SU-DHL-6 (cell line): ENCODE results near the gene TEC.

Source experiments
- H2AFZ ChIP-seq: fragments of 200-600 bp; sonication (generic); 2 replicates; pipeline ENCODE4 v1.6.1; 2014; ENCODE audit warnings: low read depth, mild to moderate bottlenecking, moderate library complexity, mixed read lengths, antibody characterized with exemption, low read length; ENCODE audit not compliant: severe bottlenecking
- H3F3A ChIP-seq: fragments of 200-600 bp; shearing (Covaris generic); 2 replicates; pipeline ENCODE4 v1.6.0; 2016; ENCODE audit warnings: antibody characterized with exemption, mild to moderate bottlenecking; ENCODE audit not compliant: insufficient read depth
- H3K27ac ChIP-seq: fragments of 200-600 bp; sonication (generic); 2 replicates; pipeline ENCODE4 v1.5.1; 2016; ENCODE audit warnings: low read depth, mild to moderate bottlenecking, low read length, moderate library complexity, mixed read lengths
- H3K27me3 ChIP-seq: fragments of 200-600 bp; sonication (generic), shearing (Covaris generic); 2 replicates; pipeline ENCODE4 v1.6.0; 2014; ENCODE audit warnings: mild to moderate bottlenecking, low read length
- H3K36me3 ChIP-seq: fragments of 200-600 bp; sonication (generic); 2 replicates; pipeline ENCODE4 v1.6.1; 2014; ENCODE audit warnings: mild to moderate bottlenecking, low read length, mixed read lengths
- H3K4me2 ChIP-seq: fragments of 300-600, 200-600 bp; shearing (Covaris generic), sonication (generic); 2 replicates; pipeline ENCODE4 v1.6.0; 2014; ENCODE audit warnings: low read length, low read depth, mild to moderate bottlenecking; ENCODE audit not compliant: poor library complexity, severe bottlenecking
- H3K4me3 ChIP-seq: fragments of 200-600 bp; sonication (generic); 2 replicates; pipeline ENCODE4 v1.5.1; 2014; ENCODE audit warnings: antibody characterized with exemption, low read length, mild to moderate bottlenecking, mixed read lengths; ENCODE audit not compliant: insufficient read depth, poor library complexity, severe bottlenecking
- H3K79me2 ChIP-seq: fragments of 200-600 bp; sonication (generic); 2 replicates; pipeline ENCODE4 v1.6.1; 2014; ENCODE audit warnings: mild to moderate bottlenecking, low read length, moderate library complexity; ENCODE audit not compliant: insufficient read depth
- H3K9ac ChIP-seq: fragments of 200-600 bp; sonication (generic); 2 replicates; pipeline ENCODE4 v1.7.0; 2014; ENCODE audit warnings: mild to moderate bottlenecking, low read length
- H3K9me2 ChIP-seq: fragments of 200-600 bp; sonication (generic); replicated peaks from 2 replicates; pipeline ENCODE4 v1.6.1; 2014; ENCODE audit warnings: low read length; ENCODE audit not compliant: insufficient read depth
- H3K9me3 ChIP-seq: fragments of 200-600 bp; sonication (generic); 2 replicates; pipeline ENCODE4 v1.6.1; 2014; ENCODE audit warnings: low read length, mixed read lengths; ENCODE audit not compliant: insufficient read depth
- H4K20me1 ChIP-seq: fragments of 200-600 bp; sonication (generic); 2 replicates; pipeline ENCODE4 v1.6.1; 2014; ENCODE audit warnings: low read depth, mild to moderate bottlenecking, antibody characterized with exemption, low read length, moderate library complexity, mixed read lengths
- CTCF ChIP-seq: fragments of 200-600 bp; sonication (generic); IDR thresholded peaks from one replicate; pipeline ENCODE4 v1.5.1; 2017; ENCODE audit warnings: antibody characterized with exemption, mild to moderate bottlenecking, low read length, moderate library complexity; ENCODE audit not compliant: insufficient read depth, poor library complexity, severe bottlenecking
- EZH2phosphoT487 ChIP-seq: fragments of 200-600 bp; sonication (generic), shearing (Covaris generic); conservative IDR thresholded peaks from 2 replicates; pipeline ENCODE4 v1.6.1; 2018; ENCODE audit warnings: mild to moderate bottlenecking, antibody characterized with exemption, low read length, moderate library complexity, mixed read lengths

Gene TEC

GRCh38 chr4:48270523-48270897 is 872 bp upstream of the TEC start:
- peak overlapping the region; percentile 94 for H3K27ac ChIP-seq
- peak overlapping the region; percentile 85 for H3K9ac ChIP-seq
- no peak for TF ChIP-seq CTCF
- TF ChIP-seq EZH2phosphoT487: no peak

GRCh38 chr4:48269861-48270522 is 354 bp upstream of the TEC start:
- Histone ChIP-seq H3K4me2 (peak overlapping the region; percentile 97), H3K27ac (peak overlapping the region; percentile 94), H3F3A (peaks cover 42% of the 10 kb centered on the region), H3K79me2 (peaks cover 57% of the 10 kb centered on the region), H3K9me2 (no peaks in the 10 kb centered on the region), H3K9me3 (no peaks in the 10 kb centered on the region), H3K4me3 (peak overlapping the region; percentile 68), H3K27me3 (no peaks in the 10 kb centered on the region), H3K36me3 (peaks cover 4% of the 10 kb centered on the region; the same call in 1 of the 2 replicates), H3K9ac (peak overlapping the region; percentile 85), H2AFZ (peak overlapping the region; percentile 62), H4K20me1 (peaks cover 13% of the 10 kb centered on the region)
- peak; percentile 17 for TF ChIP-seq CTCF
- no peak for TF ChIP-seq EZH2phosphoT487

More at GRCh38 chr4:48270523-48270897, 872 bp upstream of the TEC start:
- Histone ChIP-seq H2AFZ (peak overlapping the region; percentile 62), H3K9me2 (no peaks in the 10 kb centered on the region), H3K4me2 (peak overlapping the region; percentile 97), H3K27me3 (no peaks in the 10 kb centered on the region), H3K4me3 (peak overlapping the region; percentile 68), H3K79me2 (peaks cover 54% of the 10 kb centered on the region), H4K20me1 (peaks cover 13% of the 10 kb centered on the region), H3K36me3 (peaks cover 4% of the 10 kb centered on the region; the same call in 1 of the 2 replicates), H3F3A (peaks cover 43% of the 10 kb centered on the region), H3K9me3 (no peaks in the 10 kb centered on the region)

- no peak overlapping the region for H2AFZ ChIP-seq
- H3K9ac ChIP-seq: peak overlapping the region; percentile 85; the same call in 1 of the 2 replicates
- peaks cover 4% of the 10 kb centered on the region; the same call in 1 of the 2 replicates for H3K36me3 ChIP-seq
- no peaks in the 10 kb centered on the region for H3K9me3 ChIP-seq
- H3K4me2 ChIP-seq: peak overlapping the region; percentile 100
- peak overlapping the region; percentile 74 for H3K4me3 ChIP-seq
- no peaks in the 10 kb centered on the region for H3K9me2 ChIP-seq
- H3K27me3 ChIP-seq: no peaks in the 10 kb centered on the region
- H3K79me2 ChIP-seq: peaks cover 75% of the 10 kb centered on the region
- peaks cover 13% of the 10 kb centered on the region for H4K20me1 ChIP-seq
- H3F3A ChIP-seq: peaks cover 30% of the 10 kb centered on the region
- TF ChIP-seq CTCF: no peak
- TF ChIP-seq EZH2phosphoT487: no peak
- no peak overlapping the region for H3K27ac ChIP-seq
Observed at GRCh38 chr4:48267574-48267973, 2.1 kb downstream of the TEC start.
